Gastroesophageal sphincter (tissue), 3 donors: ENCODE data around the gene SLIRP.

Experiments used
- POLR2AphosphoS5 ChIP-seq: sonication (generic); formaldehyde crosslinking; IDR thresholded peaks from one replicate; pipeline ENCODE4 v1.6.1; 2017; ENCODE audit warnings: antibody characterized with exemption
- TF ChIP-seq, protein P1 (sequence below), 4 experiments: fragments of 200-600 bp in 2 of 4; fragments of 450-650 bp in 2 of 4; sonication (generic) in 1 of 4; IDR thresholded peaks; one replicate each; pipeline ENCODE4 v1.5.1; 2017 to 2019; ENCODE audit warnings: antibody characterized with exemption in 4 of 4, mild to moderate bottlenecking in 2 of 4, moderate library complexity in 2 of 4

DNA sequence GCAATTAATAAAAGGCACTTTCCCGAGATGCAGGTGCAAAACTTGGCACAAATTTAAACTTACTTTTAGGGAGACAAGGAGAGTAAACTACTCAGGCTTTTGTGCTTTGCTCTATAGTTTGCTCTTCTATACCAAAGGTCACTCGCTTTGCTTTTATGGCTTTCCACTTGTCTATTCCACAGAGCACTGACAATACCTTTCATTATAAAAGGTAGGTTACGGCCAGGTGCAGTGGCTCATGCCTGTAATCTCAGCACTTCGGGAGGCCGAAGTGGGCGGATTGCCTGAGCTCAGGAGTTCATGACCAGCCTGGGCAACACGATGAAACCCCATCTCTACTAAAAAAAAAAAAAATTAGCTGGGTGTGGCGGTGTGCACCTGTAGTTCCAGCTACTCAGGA, 33.0 kb upstream of the SLIRP start:
- TF ChIP-seq, protein P1, sequence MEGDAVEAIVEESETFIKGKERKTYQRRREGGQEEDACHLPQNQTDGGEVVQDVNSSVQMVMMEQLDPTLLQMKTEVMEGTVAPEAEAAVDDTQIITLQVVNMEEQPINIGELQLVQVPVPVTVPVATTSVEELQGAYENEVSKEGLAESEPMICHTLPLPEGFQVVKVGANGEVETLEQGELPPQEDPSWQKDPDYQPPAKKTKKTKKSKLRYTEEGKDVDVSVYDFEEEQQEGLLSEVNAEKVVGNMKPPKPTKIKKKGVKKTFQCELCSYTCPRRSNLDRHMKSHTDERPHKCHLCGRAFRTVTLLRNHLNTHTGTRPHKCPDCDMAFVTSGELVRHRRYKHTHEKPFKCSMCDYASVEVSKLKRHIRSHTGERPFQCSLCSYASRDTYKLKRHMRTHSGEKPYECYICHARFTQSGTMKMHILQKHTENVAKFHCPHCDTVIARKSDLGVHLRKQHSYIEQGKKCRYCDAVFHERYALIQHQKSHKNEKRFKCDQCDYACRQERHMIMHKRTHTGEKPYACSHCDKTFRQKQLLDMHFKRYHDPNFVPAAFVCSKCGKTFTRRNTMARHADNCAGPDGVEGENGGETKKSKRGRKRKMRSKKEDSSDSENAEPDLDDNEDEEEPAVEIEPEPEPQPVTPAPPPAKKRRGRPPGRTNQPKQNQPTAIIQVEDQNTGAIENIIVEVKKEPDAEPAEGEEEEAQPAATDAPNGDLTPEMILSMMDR (IDR thresholded peaks at IDR 0.05) = no peak
- TF ChIP-seq POLR2AphosphoS5 = no peak
